K562 (cell line): ENCODE measurements around the gene PDZD2. TPM values are rescaled to one million over a fixed set of nuclear protein-coding genes. Genes with fewer than 3 reads are reported as not detected.

Experiments used
- ATAC-seq: fragments of 200-7000 bp; cut with Tn5 transposase; 3 replicates; pipeline ENCODE4 v1.9.1; 2020; ENCODE audit warnings: moderate library complexity
- BruUV-seq: library from RNA; stranded (reverse); fragments of 400-500 nt; replicated peaks from 2 replicates; lab custom pipeline; 2021; lab: Mats Ljungman, UMichigan
- CTCF ChIA-PET: fragments of 300-600 bp; formaldehyde crosslinking; extraction: SDS; loops from one replicate; lab custom pipeline; 2021; ENCODE audit warnings: low intra/inter-chr PET ratio; lab: Yijun Ruan, JAX
- POLR2A ChIA-PET: fragments of 300-600, 350-650 bp; sonication (Branson Sonifier 250); formaldehyde crosslinking; extraction: SDS; loops from one replicate; lab custom pipeline; 2021; ENCODE audit warnings: antibody characterized with exemption, inconsistent platforms; lab: Yijun Ruan, JAX
- DNase-seq, 4 experiments: peaks; one replicate each; pipeline versions ENCODE4 v3.0.0 to v3.0.0-alpha.2; 2011 to 2018; ENCODE audit warnings: low spot score in 3 of 4, mixed read lengths in 3 of 4; ENCODE audit errors: extremely low read depth in 1 of 4
- FAIRE-seq: peaks from 2 replicates; lab custom pipeline; 2011; peaks lifted over from hg19 to GRCh38; lab: Jason Lieb, UNC
- H2AFZ ChIP-seq: 2 replicates; pipeline ENCODE4 v1.6.0; 2011; ENCODE audit warnings: low read depth, low read length, control low read depth, inconsistent platforms
- H3K27ac ChIP-seq: fragments of 200-600 bp; 3 replicates; pipeline ENCODE4 v1.8.0; 2011; ENCODE audit warnings: low read depth, mild to moderate bottlenecking, control low read depth, inconsistent platforms, low read length, moderate library complexity, mixed read lengths; ENCODE audit errors: extremely low read depth
- H3K27me3 ChIP-seq, 2 experiments: fragments of 300-600 bp in 1 of 2; 2 replicates in 1 of 2; 3 replicates in 1 of 2; pipeline versions ENCODE4 v1.6.0 to v1.8.0; 2011; ENCODE audit warnings: inconsistent platforms in 2 of 2, low read length in 2 of 2, mild to moderate bottlenecking in 1 of 2, mixed read lengths in 1 of 2, moderate library complexity in 1 of 2; ENCODE audit not compliant: control insufficient read depth in 2 of 2, insufficient read depth in 2 of 2
- H3K36me3 ChIP-seq: fragments of 300-600 bp; 3 replicates; pipeline ENCODE4 v1.8.0; 2011; ENCODE audit warnings: mild to moderate bottlenecking, low read length, inconsistent platforms; ENCODE audit not compliant: control insufficient read depth, insufficient read depth
- H3K4me1 ChIP-seq, 2 experiments: fragments of 200-600 bp in 1 of 2; replicated peaks in 1 of 2; 2 replicates in 1 of 2; 3 replicates in 1 of 2; pipeline versions ENCODE4 v1.5.1 to v1.8.0; 2011; ENCODE audit warnings: inconsistent platforms in 2 of 2, low read length in 2 of 2, mild to moderate bottlenecking in 1 of 2, mixed read lengths in 1 of 2, moderate library complexity in 1 of 2; ENCODE audit not compliant: control insufficient read depth in 2 of 2, insufficient read depth in 2 of 2
- H3K4me2 ChIP-seq: 2 replicates; pipeline ENCODE4 v1.6.1; 2011; ENCODE audit warnings: low read length, control low read depth, inconsistent platforms, mixed read lengths; ENCODE audit not compliant: insufficient read depth
- H3K4me3 ChIP-seq: fragments of 200-600 bp; sonication (generic), shearing (Covaris generic); 2 replicates; pipeline ENCODE4 v1.5.1; 2016; ENCODE audit warnings: control low read depth, inconsistent platforms
- H3K79me2 ChIP-seq: fragments of 200-600 bp; 3 replicates; pipeline ENCODE4 v1.8.0; 2011; ENCODE audit warnings: low read length, inconsistent platforms; ENCODE audit not compliant: control insufficient read depth, insufficient read depth
- H3K9ac ChIP-seq, 2 experiments: 2 replicates each; pipeline versions ENCODE4 v1.6.0 to v1.6.1; 2011; ENCODE audit warnings: low read depth in 2 of 2, low read length in 2 of 2, control low read depth in 1 of 2, inconsistent platforms in 1 of 2, mild to moderate bottlenecking in 1 of 2, mixed read lengths in 1 of 2; ENCODE audit not compliant: insufficient read depth in 1 of 2
- H3K9me1 ChIP-seq: one replicate; pipeline ENCODE4 v1.6.0; 2011; ENCODE audit warnings: inconsistent platforms, mild to moderate bottlenecking, low read length, moderate library complexity; ENCODE audit not compliant: control insufficient read depth, insufficient read depth
- H3K9me3 ChIP-seq: replicated peaks from 2 replicates; pipeline ENCODE4 v1.5.1; 2011; ENCODE audit warnings: low read depth, low read length, inconsistent platforms; ENCODE audit not compliant: control insufficient read depth, insufficient read depth
- H4K20me1 ChIP-seq: replicated peaks from 2 replicates; pipeline ENCODE4 v1.6.1; 2011; ENCODE audit warnings: low read length, inconsistent platforms, mixed read lengths; ENCODE audit not compliant: control insufficient read depth, insufficient read depth
- CBX1 ChIP-seq: sonication (generic); IDR thresholded peaks from 2 replicates; pipeline ENCODE4 v1.6.1; 2016; ENCODE audit warnings: antibody characterized with exemption, low read depth, mild to moderate bottlenecking
- POU5F1 ChIP-seq: fragments of 150-350 bp; IDR thresholded peaks from 2 replicates; pipeline ENCODE4 v1.6.1; 2014; ENCODE audit warnings: borderline replicate concordance, low read length, low read depth, mild to moderate bottlenecking; ENCODE audit not compliant: partially characterized antibody
- PPARD ChIP-seq: fragments of 250-450 bp; sonication (Bioruptor Pico); IDR thresholded peaks from 2 replicates; pipeline ENCODE4 v1.8.0; 2022; ENCODE audit warnings: inconsistent platforms, mild to moderate bottlenecking, moderate library complexity
- TOE1 ChIP-seq, 2 experiments: fragments of 450-650 bp in 1 of 2; sonication (generic) in 1 of 2; formaldehyde crosslinking in 1 of 2; IDR thresholded peaks; 2 replicates each; pipeline versions ENCODE4 v1.7.1 to v1.8.0; 2016 to 2022; ENCODE audit warnings: borderline replicate concordance in 2 of 2, mild to moderate bottlenecking in 2 of 2, antibody characterized with exemption in 1 of 2, inconsistent platforms in 1 of 2, low read depth in 1 of 2, missing genetic modification reagents in 1 of 2, moderate library complexity in 1 of 2
- ZNF224 ChIP-seq: sonication (generic); formaldehyde crosslinking; IDR thresholded peaks from 2 replicates; pipeline ENCODE4 v1.8.0; 2022; ENCODE audit warnings: mild to moderate bottlenecking, missing genetic modification reagents
- ZNF609 ChIP-seq: sonication (generic); formaldehyde crosslinking; IDR thresholded peaks from 2 replicates; pipeline ENCODE4 v1.8.1; 2023; ENCODE audit warnings: missing genetic modification reagents, mild to moderate bottlenecking, borderline replicate concordance
- ZNF655 ChIP-seq: fragments of 250-450 bp; sonication (Bioruptor Pico); IDR thresholded peaks from 2 replicates; pipeline ENCODE4 v1.5.0; 2021
- WGBS: fragments of 100-300 bp; shearing (Covaris generic); methylation state at CpG from one replicate; pipeline ENCODE4 v1.1.6; 2016; ENCODE audit warnings: low coverage, mixed read lengths; ENCODE audit not compliant: insufficient coverage; ENCODE audit errors: missing lambda C conversion rate; 5-methylcytosine and 5-hydroxymethylcytosine counted together
- in situ Hi-C: fragments of 300-500 bp; cut with MboI; formaldehyde crosslinking; loops from 4 replicates; pipeline ENCODE4 v1.15.0; 2018; ENCODE audit warnings: inconsistent platforms, mixed read lengths
- intact Hi-C: fragments of 100-400 bp; cut with micrococcal nuclease; formaldehyde crosslinking; loops from 2 replicates; pipeline ENCODE4 v1.14.2; 2022
- polyA plus RNA-seq, 8 experiments: library from polyadenylated mRNA; depleted of rRNA in 4 of 8; stranded (reverse) in 5 of 8; unstranded in 3 of 8; fragments of >200 nt; fragmentation: Nextera tagmentation in 2 of 8; fragmentation: Illumina TruSeq in 1 of 8; extraction: Ambion mirVana in 2 of 8; extraction: Trizol in 1 of 8; gene quantifications; 2 replicates each; pipeline versions ENCODE4 v1.2.1 to v1.2.3, GENCODE V29; 2011 to 2014; ENCODE audit warnings: inconsistent platforms in 1 of 8, missing spikeins in 1 of 8
- total RNA-seq, 7 experiments: library from RNA; depleted of rRNA in 6 of 7; stranded (reverse); fragments of >200 nt in 6 of 7; fragmentation: Illumina TruSeq in 2 of 7; extraction: Trizol in 2 of 7; gene quantifications; 2 replicates each; pipeline versions ENCODE4 v1.2.1 to v1.2.3, GENCODE V29; 2011 to 2021; ENCODE audit warnings: low replicate concordance in 1 of 7

Gene PDZD2
- total and polyA plus RNA-seq, 9 of the 15 experiments (the other 6 are each of a cell fraction or from before 2014, with no cell fraction given): 0.02 to 0.08 (median 0.04) TPM; not detected in 6

- H3K27ac ChIP-seq: no peak overlapping the region
- ChIA-PET POLR2A (no interaction called here), CTCF (no interaction called here)
- no peaks in the 10 kb centered on the region for H4K20me1 ChIP-seq
- H2AFZ ChIP-seq: no peak overlapping the region
- no peaks in the 10 kb centered on the region for H3K9me3 ChIP-seq
- intact Hi-C loops (no loop called here), in situ Hi-C loops (no loop called here)
- H3K4me1 ChIP-seq: no peaks in the 10 kb centered on the region
- H3K27me3 ChIP-seq: peaks cover 9 to 33% of the 10 kb centered on the region in 2 experiments; a peak in 3 of 5 replicates
- TF ChIP-seq TOE1 (IDR thresholded peaks at IDR 0.05; ENCODE audit: borderline replicate concordance) (no peak), TOE1 (CRISPR knock-in tag; IDR thresholded peaks at IDR 0.05; ENCODE audit: borderline replicate concordance, low read depth) (no peak), CBX1 (no peak), POU5F1 (no peak), ZNF224 (CRISPR knock-in tag) (no peak), PPARD (CRISPR knock-in tag) (no peak), ZNF655 (no peak), ZNF609 (CRISPR knock-in tag) (no peak)
- ATAC-seq (no peak), DNase-seq (no peak), FAIRE-seq (no peak)
- no peak overlapping the region for H3K9ac ChIP-seq
- H3K9me1 ChIP-seq: no peaks in the 10 kb centered on the region
- WGBS: under 1% methylated on average over 8 of the region's 8 CpGs
- no peak overlapping the region for H3K4me3 ChIP-seq
- H3K4me2 ChIP-seq: no peak overlapping the region
- no peaks in the 10 kb centered on the region for H3K79me2 ChIP-seq
- no TSS peak for BruUV-seq
- no peaks in the 10 kb centered on the region for H3K36me3 ChIP-seq
Measured at GRCh38 chr5:31901807-31902530, 263.0 kb downstream of the PDZD2 start.
